AG08396 (cell line): ENCODE results near the gene NUP93.

Experiments
- DNase-seq: peaks from one replicate; pipeline ENCODE4 v3.0.0; 2012; ENCODE audit warnings: low spot score, mixed read lengths

NUP93 gene

GRCh38 chr16:56729735-56730662 lies at the start of gene NUP93:
NUP93 (plus strand) TSS chr16:56730129; CDS start chr16:56748248, 18,119 bp downstream.
- DNase-seq, result peak; percentile 96

GRCh38 chr16:56681939-56682702 lies 47.8 kb upstream of the NUP93 start, which contains the start of gene MT1X:
MT1X (plus strand) TSS chr16:56682470; CDS start chr16:56682541, 71 bp downstream.
- peak; percentile 93 for DNase-seq

GRCh38 chr16:56682703-56683397 lies 47.1 kb upstream of the NUP93 start:
- DNase-seq, result no peak

- DNase-seq, result no peak
Measured at GRCh38 chr16:56683424-56684172, 46.3 kb upstream of the NUP93 start.

GRCh38 chr16:56684256-56684925 lies 45.5 kb upstream of the NUP93 start:
- no peak for DNase-seq

GRCh38 chr16:56684926-56685590 lies 44.9 kb upstream of the NUP93 start:
- DNase-seq, result no peak

- DNase-seq, result no peak
Measured at GRCh38 chr16:56686758-56687157, 43.2 kb upstream of the NUP93 start.

GRCh38 chr16:56688762-56689161 lies 41.2 kb upstream of the NUP93 start:
- DNase-seq, result no peak

- DNase-seq, result no peak
Measured at GRCh38 chr16:56689171-56689570, 40.8 kb upstream of the NUP93 start.

GRCh38 chr16:56690420-56691122 lies 39.4 kb upstream of the NUP93 start:
- no peak for DNase-seq

- DNase-seq, result no peak
Measured at GRCh38 chr16:56691885-56692284, 38.0 kb upstream of the NUP93 start.

GRCh38 chr16:56695246-56695645 lies 34.7 kb upstream of the NUP93 start:
- DNase-seq, result no peak

- no peak for DNase-seq
Measured at GRCh38 chr16:56697456-56698155, 32.3 kb upstream of the NUP93 start.

GRCh38 chr16:56700195-56700594 lies 29.7 kb upstream of the NUP93 start:
- DNase-seq, result no peak

GRCh38 chr16:56700631-56701030 lies 29.3 kb upstream of the NUP93 start:
- no peak for DNase-seq

GRCh38 chr16:56701534-56701933 lies 28.4 kb upstream of the NUP93 start:
- no peak for DNase-seq

GRCh38 chr16:56702836-56703235 lies 27.1 kb upstream of the NUP93 start:
- DNase-seq, result no peak

- no peak for DNase-seq
Measured at GRCh38 chr16:56708525-56709442, 21.1 kb upstream of the NUP93 start.
